Neuronal stem cell (in vitro differentiated cells): ENCODE results near the gene HACL1.

Experiments used
- DNase-seq: peaks from one replicate; pipeline ENCODE4 v3.0.0-alpha.2; 2013; ENCODE audit warnings: low spot score
- H2AFZ ChIP-seq: one replicate; pipeline ENCODE4 v1.6.1; 2013; ENCODE audit warnings: mild to moderate bottlenecking, low read length, inconsistent platforms
- H2AK5ac ChIP-seq: 2 replicates; pipeline ENCODE4 v1.6.1; 2013; ENCODE audit warnings: low read depth, mild to moderate bottlenecking, inconsistent platforms, low read length, moderate library complexity, mixed read lengths
- H2BK120ac ChIP-seq: 2 replicates; pipeline ENCODE4 v1.6.1; 2013; ENCODE audit warnings: low read depth, mild to moderate bottlenecking, inconsistent platforms, low read length, moderate library complexity, mixed read lengths
- H2BK12ac ChIP-seq: one replicate; pipeline ENCODE4 v1.6.1; 2013; ENCODE audit warnings: low read length, inconsistent platforms
- H2BK15ac ChIP-seq: 2 replicates; pipeline ENCODE4 v1.6.1; 2013; ENCODE audit warnings: mild to moderate bottlenecking, low read length, inconsistent platforms, mixed read lengths
- H2BK5ac ChIP-seq: one replicate; pipeline ENCODE4 v1.6.1; 2013; ENCODE audit warnings: inconsistent platforms, mild to moderate bottlenecking, low read length, moderate library complexity
- H3K14ac ChIP-seq: one replicate; pipeline ENCODE4 v1.6.1; 2013; ENCODE audit warnings: low read length, inconsistent platforms
- H3K18ac ChIP-seq: 2 replicates; pipeline ENCODE4 v1.6.1; 2013; ENCODE audit warnings: low read length, inconsistent platforms
- H3K23ac ChIP-seq: 2 replicates; pipeline ENCODE4 v1.6.1; 2013; ENCODE audit warnings: low read depth, mild to moderate bottlenecking, mixed read lengths, low read length, inconsistent platforms; ENCODE audit not compliant: poor library complexity
- H3K27ac ChIP-seq: replicated peaks from 3 replicates; pipeline ENCODE4 v1.5.1; 2013; ENCODE audit warnings: low read length, inconsistent platforms
- H3K27me3 ChIP-seq, 3 experiments: 2 replicates each; pipeline ENCODE4 v1.6.1; 2013; ENCODE audit warnings: low read length in 3 of 3, mild to moderate bottlenecking in 2 of 3, inconsistent platforms in 1 of 3, low read depth in 1 of 3, mixed read lengths in 1 of 3, moderate library complexity in 1 of 3; ENCODE audit not compliant: control insufficient read depth in 3 of 3, insufficient read depth in 3 of 3
- H3K36me3 ChIP-seq, 2 donors: replicated peaks in 1 of 2; 2 replicates each; pipeline ENCODE4 v1.6.1; 2013; ENCODE audit warnings: low read length in 2 of 2; ENCODE audit not compliant: control insufficient read depth in 2 of 2, insufficient read depth in 2 of 2
- H3K4ac ChIP-seq: 2 replicates; pipeline ENCODE4 v1.6.1; 2013; ENCODE audit warnings: inconsistent platforms, mild to moderate bottlenecking, low read length, moderate library complexity
- H3K4me1 ChIP-seq, 2 donors: 1 replicate in 1 of 2; 2 replicates in 1 of 2; pipeline ENCODE4 v1.6.1; 2013; ENCODE audit warnings: low read length in 2 of 2, low read depth in 1 of 2; ENCODE audit not compliant: control insufficient read depth in 2 of 2, insufficient read depth in 1 of 2
- H3K4me2 ChIP-seq: one replicate; pipeline ENCODE4 v1.6.1; 2013; ENCODE audit warnings: mild to moderate bottlenecking, low read length, inconsistent platforms; ENCODE audit not compliant: insufficient read depth, poor library complexity, severe bottlenecking
- H3K4me3 ChIP-seq, 2 donors: 2 replicates each; pipeline ENCODE4 v1.5.1; 2013; ENCODE audit warnings: low read length in 2 of 2, mild to moderate bottlenecking in 2 of 2, inconsistent platforms in 1 of 2, moderate library complexity in 1 of 2
- H3K79me1 ChIP-seq: one replicate; pipeline ENCODE4 v1.6.1; 2013; ENCODE audit warnings: low read depth, mild to moderate bottlenecking, inconsistent platforms, low read length, moderate library complexity
- H3K9ac ChIP-seq: one replicate; pipeline ENCODE4 v1.6.1; 2013; ENCODE audit warnings: mild to moderate bottlenecking, low read depth, low read length, inconsistent platforms; ENCODE audit not compliant: poor library complexity
- H3K9me3 ChIP-seq, 2 donors: replicated peaks in 1 of 2; 2 replicates each; pipeline versions ENCODE3 to v1.6.1; 2013; ENCODE audit warnings: low read length in 2 of 2, mild to moderate bottlenecking in 2 of 2, inconsistent platforms in 1 of 2, low read depth in 1 of 2, mixed read lengths in 1 of 2, moderate library complexity in 1 of 2; ENCODE audit not compliant: control insufficient read depth in 2 of 2, insufficient read depth in 1 of 2
- H4K8ac ChIP-seq: one replicate; pipeline ENCODE4 v1.6.1; 2013; ENCODE audit warnings: low read depth, mild to moderate bottlenecking, inconsistent platforms, low read length, moderate library complexity
- H4K91ac ChIP-seq: one replicate; pipeline ENCODE4 v1.6.1; 2013; ENCODE audit warnings: low read length, low read depth, mild to moderate bottlenecking, inconsistent platforms; ENCODE audit not compliant: poor library complexity
- whole genome bisulfite sequencing, 2 donors: extraction: QIAGEN DNeasy Blood & Tissue Kit; methylation state at CpG; one replicate each; pipeline ENCODE4 v1.1.7; 2013; ENCODE audit warnings: missing lambda C conversion rate in 2 of 2, mixed read lengths in 1 of 2; ENCODE audit not compliant: insufficient read length in 2 of 2, insufficient replicate concordance in 1 of 2; ENCODE audit errors: extremely low coverage in 2 of 2; 5-methylcytosine and 5-hydroxymethylcytosine counted together

HACL1 gene

DNA sequence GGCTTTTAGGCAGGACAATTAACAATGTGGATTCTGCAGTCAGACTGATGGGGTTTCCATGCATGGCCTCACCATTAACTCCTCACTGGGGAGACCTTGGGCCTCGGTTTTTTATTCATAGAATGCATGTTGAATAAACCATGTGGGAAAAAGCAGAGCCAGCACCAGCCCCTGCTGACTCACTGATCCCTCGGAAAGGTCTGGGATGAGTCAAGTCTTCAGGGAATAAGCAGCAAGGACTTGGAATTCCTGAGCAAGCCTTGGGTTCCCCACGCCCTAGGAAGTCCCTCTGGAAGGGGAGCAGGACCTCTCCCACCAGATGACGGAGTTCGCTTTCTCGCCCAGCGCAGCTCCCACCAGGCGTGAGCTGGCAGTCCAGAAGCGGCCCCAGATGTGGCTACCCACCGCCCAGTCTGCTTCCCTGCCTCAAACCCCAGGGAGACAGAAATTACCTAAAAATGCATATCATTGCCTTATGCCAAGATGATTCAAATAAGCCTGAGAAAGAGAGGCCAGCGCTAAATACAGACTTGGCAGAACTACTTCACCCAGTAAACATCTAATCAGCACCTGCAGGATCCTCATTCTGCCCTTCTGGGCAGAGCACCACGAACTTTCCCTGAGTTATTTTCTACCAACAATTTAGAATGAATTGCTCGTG lies 45.6 kb upstream of the HACL1 start:
- Histone ChIP-seq H3K4ac (no peak overlapping the region), H2BK5ac (no peak overlapping the region), H4K91ac (no peak overlapping the region), H3K9me3 (peaks cover 0 to 2% of the 10 kb centered on the region in 2 donors), H3K23ac (no peak overlapping the region), H3K4me1 (peaks cover 3 to 4% of the 10 kb centered on the region in 2 donors), H3K4me3 (no peak overlapping the region), H3K36me3 (no peaks in the 10 kb centered on the region), H3K14ac (no peak overlapping the region), H2AK5ac (no peak overlapping the region), H3K79me1 (no peaks in the 10 kb centered on the region), H3K27me3 (no peaks in the 10 kb centered on the region), H3K27ac (no peak overlapping the region), H2BK120ac (no peak overlapping the region), H2BK15ac (no peak overlapping the region), H2BK12ac (no peak overlapping the region), H3K4me2 (no peak overlapping the region), H3K9ac (no peak overlapping the region), H4K8ac (no peak overlapping the region), H3K18ac (no peak overlapping the region), H2AFZ (peak overlapping the region; percentile 28)
- no CpG with 5 or more reads among the region's 13 CpGs for whole genome bisulfite sequencing, 2 donors
- no peak for DNase-seq

DNA sequence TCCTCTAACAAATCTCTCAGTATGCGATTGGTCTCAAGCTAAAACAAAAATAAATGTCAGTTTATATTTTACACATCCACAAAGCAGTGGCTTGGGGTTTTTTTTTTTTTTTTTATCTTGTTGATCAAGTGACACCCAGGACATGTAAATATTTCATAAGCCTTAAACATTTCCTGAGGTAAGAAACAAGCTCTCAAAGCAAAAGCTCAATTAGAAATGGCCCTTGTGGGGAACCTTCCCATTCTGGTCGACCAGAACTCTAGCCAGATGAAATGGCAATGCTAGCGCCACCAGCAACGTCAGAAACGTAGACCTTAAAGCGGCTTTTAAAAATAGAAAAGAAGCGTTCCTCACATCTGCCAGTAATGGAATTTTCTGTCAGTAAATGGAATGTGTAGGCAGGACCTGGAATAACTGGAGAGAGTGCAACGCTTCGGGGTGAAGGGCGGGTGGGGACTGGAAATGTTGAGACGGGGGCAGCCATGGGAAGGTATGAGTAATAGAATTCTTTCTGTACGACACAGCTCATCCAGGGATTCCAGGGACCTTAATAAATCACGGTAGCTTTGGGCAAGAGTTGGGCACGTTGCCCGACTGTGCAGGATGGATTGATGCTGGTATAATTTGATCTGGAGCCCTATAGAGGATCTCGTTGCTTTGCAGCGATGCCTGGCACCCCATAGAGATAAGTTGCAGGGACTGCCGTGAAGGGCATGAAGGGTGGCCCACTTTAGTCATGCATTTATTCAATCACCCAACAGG lies 44.6 kb upstream of the HACL1 start:
- Histone ChIP-seq H3K27me3 (no peaks in the 10 kb centered on the region), H2BK5ac (no peak overlapping the region), H3K79me1 (no peaks in the 10 kb centered on the region), H2AK5ac (no peak overlapping the region), H2AFZ (no peak overlapping the region), H3K4me3 (no peak overlapping the region), H3K18ac (no peak overlapping the region), H3K4ac (no peak overlapping the region), H3K4me1 (peaks cover 3 to 4% of the 10 kb centered on the region in 2 donors), H3K23ac (no peak overlapping the region), H3K27ac (no peak overlapping the region), H4K8ac (no peak overlapping the region), H4K91ac (no peak overlapping the region), H2BK12ac (no peak overlapping the region), H3K36me3 (no peaks in the 10 kb centered on the region), H3K9ac (no peak overlapping the region), H3K4me2 (no peak overlapping the region), H3K14ac (no peak overlapping the region), H3K9me3 (peaks cover 0 to 2% of the 10 kb centered on the region in 2 donors), H2BK120ac (no peak overlapping the region), H2BK15ac (no peak overlapping the region)
- no CpG with 5 or more reads among the region's 18 CpGs for WGBS, 2 donors
- DNase-seq = no peak

DNA sequence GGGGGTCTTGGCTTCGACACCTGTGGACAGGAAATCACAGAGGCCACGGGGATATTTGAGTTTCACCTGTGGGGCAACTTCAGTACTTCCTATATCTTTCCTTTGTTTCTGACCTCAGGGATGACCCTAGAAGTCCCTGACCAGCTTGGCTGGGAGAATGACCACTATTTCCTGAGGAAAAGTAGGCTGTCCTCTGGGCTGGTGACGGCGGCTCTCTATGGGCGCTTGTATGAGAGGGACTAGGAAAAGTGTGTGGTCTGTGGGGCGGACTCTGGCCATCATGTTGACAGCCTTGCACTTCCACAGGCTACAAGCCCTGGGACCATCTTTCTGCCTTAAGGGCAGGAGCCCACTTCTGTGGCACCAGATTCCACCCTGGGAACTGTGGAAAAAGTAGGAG lies 43.9 kb upstream of the HACL1 start:
- Histone ChIP-seq H3K4me3 (no peak overlapping the region), H2AK5ac (no peak overlapping the region), H4K8ac (no peak overlapping the region), H3K14ac (no peak overlapping the region), H3K23ac (no peak overlapping the region), H4K91ac (no peak overlapping the region), H2BK15ac (no peak overlapping the region), H2BK120ac (no peak overlapping the region), H3K27ac (no peak overlapping the region), H3K79me1 (no peaks in the 10 kb centered on the region), H3K4ac (no peak overlapping the region), H3K4me1 (peaks cover 3 to 4% of the 10 kb centered on the region in 2 donors), H3K4me2 (no peak overlapping the region), H3K9ac (no peak overlapping the region), H2BK5ac (no peak overlapping the region), H2AFZ (no peak overlapping the region), H3K36me3 (no peaks in the 10 kb centered on the region), H2BK12ac (no peak overlapping the region), H3K9me3 (peaks cover 0 to 2% of the 10 kb centered on the region in 2 donors), H3K27me3 (no peaks in the 10 kb centered on the region), H3K18ac (no peak overlapping the region)
- WGBS, 2 donors = no CpG with 5 or more reads among the region's 6 CpGs
- DNase-seq = no peak

DNA sequence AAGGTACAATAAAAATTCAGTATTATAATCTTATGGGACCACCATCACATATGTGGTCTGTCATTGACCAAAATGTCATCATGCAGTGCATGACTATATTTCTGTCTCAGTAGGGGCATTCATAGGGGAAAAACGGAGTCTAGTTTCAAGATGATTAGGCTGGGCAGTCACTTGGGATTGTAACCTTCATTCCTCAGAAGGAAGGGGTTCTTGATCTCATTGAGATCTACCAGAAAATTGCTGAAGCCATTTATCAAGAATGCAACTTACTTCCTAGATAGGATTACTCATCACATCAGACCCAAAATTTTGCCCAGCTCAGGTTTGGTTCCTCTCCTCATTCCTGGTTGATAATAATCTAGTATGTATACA lies 37.5 kb upstream of the HACL1 start:
- no peak overlapping the region for H3K4me3 ChIP-seq
- H2BK5ac ChIP-seq = no peak overlapping the region
- no peak overlapping the region for H4K8ac ChIP-seq
- no peak overlapping the region for H2AFZ ChIP-seq
- H2BK12ac ChIP-seq = no peak overlapping the region
- no peak overlapping the region for H2BK120ac ChIP-seq
- H3K23ac ChIP-seq = no peak overlapping the region
- H3K9me3 ChIP-seq = no peaks in the 10 kb centered on the region
- no peak overlapping the region for H3K18ac ChIP-seq
- H4K91ac ChIP-seq = no peak overlapping the region
- H3K4ac ChIP-seq = no peak overlapping the region
- no peak overlapping the region for H2BK15ac ChIP-seq
- H3K4me1 ChIP-seq = peaks cover 0 to 7% of the 10 kb centered on the region in 2 donors
- no peak overlapping the region for H3K27ac ChIP-seq
- WGBS, 2 donors = no CpG with 5 or more reads among the region's 1 CpG
- H3K9ac ChIP-seq = no peak overlapping the region
- H3K14ac ChIP-seq = no peak overlapping the region
- no peak overlapping the region for H2AK5ac ChIP-seq
- no peak for DNase-seq
- no peaks in the 10 kb centered on the region for H3K36me3 ChIP-seq
- H3K79me1 ChIP-seq = no peaks in the 10 kb centered on the region
- no peak overlapping the region for H3K4me2 ChIP-seq
- no peaks in the 10 kb centered on the region for H3K27me3 ChIP-seq
